ENCODE results near the gene TULP4.

DNA sequence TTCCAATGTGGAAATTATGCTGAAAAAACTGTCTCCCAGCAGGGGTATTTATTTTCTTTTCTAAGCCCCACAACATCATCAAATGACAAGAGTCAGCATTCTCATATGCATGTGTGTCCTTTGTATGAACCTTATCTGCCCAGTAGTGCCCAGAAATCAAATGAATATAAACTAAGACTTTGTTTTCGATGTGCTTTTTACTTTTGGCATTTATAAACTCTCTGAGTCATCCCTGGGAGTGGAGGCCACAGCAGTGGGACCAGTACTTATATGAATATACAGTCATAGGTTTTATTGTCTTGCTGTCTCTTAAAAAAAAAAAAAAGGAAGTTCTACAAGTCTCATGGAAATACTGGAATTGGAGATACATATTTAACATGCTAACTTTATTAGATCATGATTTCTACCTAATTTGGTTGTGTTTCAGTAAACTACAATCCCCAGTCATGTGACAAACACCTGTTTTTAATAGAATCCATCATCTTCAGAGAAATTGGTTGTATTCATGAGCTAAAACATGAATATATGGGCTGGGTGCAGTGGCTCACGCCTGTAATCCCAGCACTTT, 148.4 kb downstream of the TULP4 start:
- TF ChIP-seq POLR2A (IDR thresholded peaks at IDR 0.05; ENCODE audit: low read depth), result no peak
- TF ChIP-seq, protein P1, sequence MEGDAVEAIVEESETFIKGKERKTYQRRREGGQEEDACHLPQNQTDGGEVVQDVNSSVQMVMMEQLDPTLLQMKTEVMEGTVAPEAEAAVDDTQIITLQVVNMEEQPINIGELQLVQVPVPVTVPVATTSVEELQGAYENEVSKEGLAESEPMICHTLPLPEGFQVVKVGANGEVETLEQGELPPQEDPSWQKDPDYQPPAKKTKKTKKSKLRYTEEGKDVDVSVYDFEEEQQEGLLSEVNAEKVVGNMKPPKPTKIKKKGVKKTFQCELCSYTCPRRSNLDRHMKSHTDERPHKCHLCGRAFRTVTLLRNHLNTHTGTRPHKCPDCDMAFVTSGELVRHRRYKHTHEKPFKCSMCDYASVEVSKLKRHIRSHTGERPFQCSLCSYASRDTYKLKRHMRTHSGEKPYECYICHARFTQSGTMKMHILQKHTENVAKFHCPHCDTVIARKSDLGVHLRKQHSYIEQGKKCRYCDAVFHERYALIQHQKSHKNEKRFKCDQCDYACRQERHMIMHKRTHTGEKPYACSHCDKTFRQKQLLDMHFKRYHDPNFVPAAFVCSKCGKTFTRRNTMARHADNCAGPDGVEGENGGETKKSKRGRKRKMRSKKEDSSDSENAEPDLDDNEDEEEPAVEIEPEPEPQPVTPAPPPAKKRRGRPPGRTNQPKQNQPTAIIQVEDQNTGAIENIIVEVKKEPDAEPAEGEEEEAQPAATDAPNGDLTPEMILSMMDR (IDR thresholded peaks at IDR 0.05), result no peak
